Right hindlimb (tissue), 1 donor: Measurements from ENCODE around the gene CDC14B.
"Not testable (repeated sequence)": the region's sequence is repeated elsewhere in the genome, so short reads cannot be mapped to it uniquely, and the experiment has no call there.

Experiments
- DNase-seq: peaks from one replicate; pipeline ENCODE4 v3.0.0-alpha.2; 2018

Gene CDC14B

GRCh38 chr9:96619491-96620180 lies at the start of gene CDC14B:
Gene CDC14B, minus strand, starts transcription at chr9:96619843. Its CDS starts 465 bp downstream, at chr9:96619378.
- peak; percentile 91 for DNase-seq

- no peak for DNase-seq
These were observed 49.4 kb upstream of the CDC14B start for GRCh38 chr9:96668868-96669534.

- no peak for DNase-seq
These were observed 47.7 kb upstream of the CDC14B start for GRCh38 chr9:96667363-96667728.

- DNase-seq, result not testable (repeated sequence)
These were observed 47.2 kb upstream of the CDC14B start for GRCh38 chr9:96666653-96667362.

- no peak for DNase-seq
These were observed 46.1 kb upstream of the CDC14B start for GRCh38 chr9:96665789-96666188.

- DNase-seq, result no peak
These were observed 44.0 kb upstream of the CDC14B start for GRCh38 chr9:96663506-96664120.

GRCh38 chr9:96661711-96662110 lies 42.1 kb upstream of the CDC14B start:
- no peak for DNase-seq

- no peak for DNase-seq
These were observed 41.1 kb upstream of the CDC14B start for GRCh38 chr9:96660692-96661248.

- DNase-seq, result peak; percentile 85
These were observed 35.7 kb upstream of the CDC14B start, which contains the start of gene PRXL2C for GRCh38 chr9:96655198-96655851. Gene PRXL2C, minus strand, starts transcription at chr9:96655317. Its CDS starts 36 bp downstream, at chr9:96655281.

GRCh38 chr9:96654450-96655197 lies 35.0 kb upstream of the CDC14B start:
- peak; percentile 90 for DNase-seq

- no peak for DNase-seq
These were observed 32.0 kb upstream of the CDC14B start for GRCh38 chr9:96651626-96652025.

GRCh38 chr9:96649620-96650324 lies 30.1 kb upstream of the CDC14B start:
- no peak for DNase-seq

GRCh38 chr9:96646081-96646991 lies 26.7 kb upstream of the CDC14B start:
- DNase-seq, result no peak

GRCh38 chr9:96644137-96644536 lies 24.5 kb upstream of the CDC14B start:
- no peak for DNase-seq

GRCh38 chr9:96641514-96641913 lies 21.9 kb upstream of the CDC14B start:
- DNase-seq, result no peak

- no peak for DNase-seq
These were observed 19.1 kb upstream of the CDC14B start for GRCh38 chr9:96638606-96639364.

- DNase-seq, result no peak
These were observed 16.7 kb upstream of the CDC14B start for GRCh38 chr9:96636368-96636767.

- not testable (repeated sequence) for DNase-seq
These were observed 13.9 kb upstream of the CDC14B start for GRCh38 chr9:96633579-96633978.

GRCh38 chr9:96626912-96627311 lies 7.3 kb upstream of the CDC14B start:
- DNase-seq, result no peak
